SIG-M5 treated with dmso at 0.1 percent for 504 hours (cell line): Measurements from ENCODE around the gene TAS2R42.

ENCODE experiments used
- DNase-seq: peaks from one replicate; lab custom pipeline; 2025; ENCODE audit not compliant: unreplicated experiment; lab: John Stamatoyannopoulos, UW

The TAS2R42 gene

GRCh38 chr12:11147420-11147819 lies 39.3 kb downstream of the TAS2R42 start:
- DNase-seq: no peak

DNA sequence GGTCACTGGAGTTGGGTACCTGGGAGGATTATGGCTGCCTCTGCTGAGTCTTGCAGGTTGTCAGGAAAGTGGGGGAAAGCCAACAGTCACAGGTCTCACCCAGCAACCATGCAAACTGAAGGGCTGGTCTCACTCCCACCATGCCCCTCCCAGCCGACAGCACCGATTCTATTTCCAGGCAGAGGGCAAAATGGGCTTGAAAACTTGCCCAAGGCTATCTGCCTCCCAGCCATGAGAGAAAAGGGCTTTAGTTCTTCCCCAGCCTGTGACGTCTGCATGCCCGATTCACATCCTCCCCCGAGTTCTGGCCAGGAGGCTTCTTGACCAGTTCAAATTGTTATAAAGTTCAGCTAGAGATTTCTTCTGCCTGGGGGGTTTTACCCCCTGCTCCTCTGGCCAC lies 42.4 kb downstream of the TAS2R42 start:
- DNase-seq: no peak

GRCh38 chr12:11143352-11143751 lies 43.4 kb downstream of the TAS2R42 start:
- DNase-seq: no peak

DNA sequence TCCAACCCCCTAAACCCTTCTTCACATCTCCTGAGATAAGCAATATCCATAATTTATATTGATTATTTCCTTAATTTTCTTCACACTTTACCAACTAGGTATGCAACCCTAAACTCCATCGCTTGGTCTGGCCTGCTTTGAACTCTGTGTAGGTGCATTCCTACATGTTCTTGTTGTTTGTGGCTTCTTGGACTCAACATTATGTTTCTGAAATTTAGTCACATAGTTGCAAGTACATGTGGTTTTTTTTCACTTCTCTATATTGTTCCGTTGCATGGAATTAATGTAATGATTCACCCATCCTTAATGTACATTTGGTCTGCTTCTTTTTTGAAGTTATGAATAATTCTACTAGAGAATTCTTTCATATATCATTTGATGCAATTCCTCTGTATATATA lies 50.7 kb downstream of the TAS2R42 start:
- DNase-seq: peak; percentile 0
